RPMI8226 (cell line): ENCODE results near the gene FADS3.
A peak's percentile ranks its signal among the peaks of the same experiment; 100 is the strongest.

ENCODE experiments used
- DNase-seq: peaks from one replicate; pipeline ENCODE4 v3.0.0-alpha.2; 2015

The FADS3 gene

DNA sequence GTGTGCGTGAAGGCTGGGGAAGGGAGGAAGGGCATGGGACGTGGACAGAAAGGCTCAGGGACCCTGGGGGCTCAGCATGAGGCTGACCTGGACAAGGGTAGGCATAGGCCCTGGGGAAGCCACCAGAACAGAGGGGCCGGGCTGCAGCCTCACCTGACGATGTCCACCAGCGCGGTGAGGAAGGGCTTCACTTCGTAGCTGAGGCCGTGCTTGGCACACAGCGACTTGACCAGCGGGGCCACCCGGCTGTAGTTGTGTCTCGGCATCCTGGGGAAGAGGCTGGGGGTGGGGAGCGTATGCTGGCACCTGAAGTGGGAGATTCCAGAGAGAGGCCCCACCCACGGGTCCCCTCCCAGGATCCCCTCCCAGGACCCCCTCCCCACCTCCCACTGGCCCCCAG lies 15.6 kb downstream of the FADS3 start:
- DNase-seq, result no peak

DNA sequence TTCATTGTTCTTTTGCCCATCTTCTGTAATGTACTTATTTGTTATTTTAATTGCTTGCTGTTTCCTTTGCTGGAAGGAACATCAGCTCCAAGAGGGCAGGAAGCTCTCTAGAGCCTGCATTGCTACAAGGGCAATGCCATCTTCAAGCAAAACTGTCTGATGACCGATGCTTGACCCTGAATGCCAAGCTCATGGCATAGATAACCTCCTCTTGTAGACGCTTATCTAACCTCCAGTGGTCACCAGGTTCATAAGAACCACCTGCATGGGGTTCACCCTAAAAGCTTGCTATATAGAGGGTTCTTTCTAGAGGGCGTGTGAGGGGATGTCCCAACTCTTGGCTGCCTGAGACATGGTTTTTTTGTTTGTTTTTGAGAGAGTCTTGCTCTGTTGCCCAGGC lies 16.5 kb downstream of the FADS3 start:
- DNase-seq, result no peak

GRCh38 chr11:61874377-61874809 lies 17.0 kb downstream of the FADS3 start:
- no peak for DNase-seq

DNA sequence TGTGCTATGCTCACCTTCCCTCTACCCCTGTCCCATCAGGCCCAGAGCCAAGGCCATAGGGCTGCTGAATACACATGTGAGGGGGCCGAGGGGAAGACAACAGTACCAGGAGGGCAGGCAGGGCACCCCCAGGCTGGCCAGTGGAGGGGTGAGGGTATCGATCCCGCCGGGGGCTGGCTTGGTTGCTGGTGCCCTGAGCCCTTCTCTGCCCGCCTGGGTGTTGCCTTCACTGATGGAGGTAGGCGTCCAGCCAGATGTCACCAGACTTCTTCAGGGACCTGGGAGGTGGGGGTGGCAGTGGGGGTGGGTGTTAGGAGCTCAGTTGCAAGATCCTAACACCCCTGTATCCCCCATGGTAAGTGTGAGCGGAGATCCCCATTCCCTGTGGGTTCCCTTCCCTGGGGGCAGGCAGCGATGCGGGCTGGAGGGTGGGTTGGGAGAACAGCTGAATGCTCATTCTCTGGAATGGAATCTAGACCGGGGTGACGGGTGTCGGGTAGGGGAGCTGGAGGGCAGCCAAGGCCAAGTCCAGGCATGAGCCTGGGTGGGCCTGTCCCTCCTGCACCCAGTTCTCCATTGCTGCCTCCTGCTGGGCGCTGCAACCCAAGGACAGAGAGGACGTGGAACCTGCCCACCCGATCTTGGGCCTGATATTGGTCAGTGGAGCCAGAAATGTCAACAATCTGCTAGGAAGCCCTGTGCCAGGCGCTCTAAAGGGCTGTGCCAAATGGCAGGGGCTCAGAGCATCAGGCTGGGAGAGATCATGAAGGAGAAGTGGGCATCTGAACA lies 17.6 kb downstream of the FADS3 start:
- no peak for DNase-seq

DNA sequence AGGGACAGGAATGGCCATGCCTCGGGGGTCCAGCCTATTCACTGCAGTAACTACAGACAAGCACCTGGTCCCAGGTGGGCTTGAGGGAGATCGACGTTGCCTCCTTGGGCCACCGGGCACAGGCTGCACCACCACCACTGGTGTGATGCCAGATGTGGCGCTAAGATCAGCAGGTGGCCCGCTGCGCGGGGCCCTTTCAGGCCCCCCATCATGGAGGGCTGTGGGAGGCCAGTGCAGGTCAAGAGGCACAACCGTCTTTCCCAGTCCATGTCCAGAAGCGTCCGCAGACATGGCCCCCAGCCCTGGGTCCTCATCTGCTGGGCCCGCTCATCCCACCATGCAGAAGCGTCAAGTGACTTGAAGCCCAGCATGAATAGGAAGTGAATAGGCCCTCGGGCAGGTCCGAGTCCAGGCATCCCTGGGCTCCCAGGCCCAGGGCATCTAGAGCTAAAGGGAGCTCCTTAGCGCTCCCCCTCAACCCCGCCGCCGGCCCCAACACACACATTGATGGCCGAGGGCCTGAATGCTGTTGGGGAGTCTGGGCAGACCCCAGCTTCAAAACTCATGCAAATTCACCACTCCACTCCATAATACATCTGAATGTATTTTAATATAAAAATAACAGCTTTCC lies 18.3 kb downstream of the FADS3 start:
- no peak for DNase-seq

GRCh38 chr11:61871158-61871597 lies 20.2 kb downstream of the FADS3 start:
- DNase-seq, result peak; percentile 91

DNA sequence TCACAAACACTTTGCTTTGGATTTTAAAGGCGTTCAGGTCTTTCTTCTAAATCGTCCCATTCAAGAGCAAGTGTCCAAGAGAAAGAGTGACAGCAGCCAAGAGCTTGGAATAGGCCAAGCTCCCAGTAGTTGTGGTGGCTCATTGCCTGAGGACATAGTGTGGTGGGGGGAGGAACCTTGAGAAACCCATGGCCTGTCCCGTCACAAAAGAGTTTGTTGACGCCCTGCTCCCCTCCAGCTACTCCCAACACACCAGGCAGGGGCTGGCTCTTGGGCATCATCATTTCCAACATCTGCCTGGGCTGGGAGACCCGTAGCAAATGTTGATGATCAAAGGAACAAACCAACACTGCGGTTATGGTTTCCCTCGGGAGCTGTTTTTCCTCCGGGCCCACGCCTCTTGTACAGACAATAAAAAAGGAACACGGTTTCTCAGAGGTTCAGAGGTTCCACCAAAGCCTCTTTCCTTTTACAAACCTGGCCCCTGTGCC lies 20.8 kb downstream of the FADS3 start:
- DNase-seq, result no peak

DNA sequence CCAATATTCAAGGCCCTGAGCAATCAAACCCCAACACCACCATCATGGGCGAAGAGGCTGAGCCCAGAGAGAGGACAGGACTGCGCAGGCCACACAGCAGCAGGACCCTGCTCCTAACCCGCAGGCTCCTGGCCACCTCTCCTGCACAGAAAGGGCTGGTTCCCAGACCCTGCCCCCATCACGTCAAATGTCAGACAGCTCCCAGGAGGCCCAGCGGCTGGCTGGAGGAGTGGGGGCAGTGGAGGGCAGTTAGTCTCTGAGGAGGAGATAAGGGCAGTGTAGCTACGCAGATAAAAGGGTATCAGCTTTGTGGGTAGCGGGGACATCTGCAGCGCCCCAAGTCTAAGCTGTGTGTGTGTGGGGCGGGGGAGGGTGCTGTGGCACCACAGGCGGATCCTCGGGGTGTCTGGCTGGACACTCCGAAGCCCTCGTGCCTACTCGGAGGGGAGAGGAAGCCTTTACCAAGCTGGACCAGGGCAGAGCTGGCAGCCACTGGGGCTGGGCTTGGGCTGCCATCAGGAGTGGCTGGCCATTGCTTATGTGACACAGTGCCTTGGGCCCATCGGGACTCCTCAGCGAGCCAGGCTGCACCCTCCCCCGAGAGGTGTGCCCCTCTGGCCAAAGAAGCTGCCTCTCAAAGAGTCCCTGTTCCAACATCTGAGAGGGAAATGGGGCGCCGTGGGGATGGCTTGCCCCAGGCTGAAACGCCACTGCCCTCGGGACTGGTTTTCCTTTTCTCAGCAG lies 21.5 kb downstream of the FADS3 start:
- DNase-seq, result no peak

GRCh38 chr11:61869429-61869707 lies 22.0 kb downstream of the FADS3 start:
- DNase-seq, result no peak

- no peak for DNase-seq
Measured at GRCh38 chr11:61868571-61869428, 22.5 kb downstream of the FADS3 start.

- DNase-seq, result no peak
Measured at GRCh38 chr11:61866958-61867343, 24.4 kb downstream of the FADS3 start.

- DNase-seq, result no peak
Measured at GRCh38 chr11:61866231-61866957, 25.0 kb downstream of the FADS3 start.

GRCh38 chr11:61864814-61865775 lies 26.2 kb downstream of the FADS3 start:
- DNase-seq, result no peak

DNA sequence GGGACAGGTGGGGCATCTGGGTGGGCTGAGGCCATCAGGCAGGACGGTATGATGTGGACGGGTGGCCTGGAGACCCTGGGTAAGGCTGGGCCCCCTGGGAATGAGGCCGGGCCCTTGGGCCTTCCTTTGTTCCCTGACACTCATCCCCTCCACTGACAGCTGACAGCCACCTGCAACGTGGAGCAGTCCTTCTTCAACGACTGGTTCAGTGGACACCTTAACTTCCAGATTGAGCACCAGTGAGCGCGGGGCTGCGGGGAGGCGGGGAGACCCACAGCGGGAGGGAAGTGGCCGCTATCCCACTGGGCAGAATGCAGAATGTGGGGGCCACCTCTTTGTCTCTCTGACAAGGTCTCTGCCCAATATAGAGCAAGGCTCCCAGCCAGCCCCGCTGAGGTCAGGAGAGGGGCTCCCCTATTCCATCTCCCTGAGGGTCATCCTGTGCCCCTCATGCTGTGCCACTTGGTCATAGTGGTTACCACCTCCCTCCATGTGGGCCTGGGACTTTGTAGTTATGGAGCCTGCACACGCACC lies 27.7 kb downstream of the FADS3 start:
- DNase-seq, result no peak

DNA sequence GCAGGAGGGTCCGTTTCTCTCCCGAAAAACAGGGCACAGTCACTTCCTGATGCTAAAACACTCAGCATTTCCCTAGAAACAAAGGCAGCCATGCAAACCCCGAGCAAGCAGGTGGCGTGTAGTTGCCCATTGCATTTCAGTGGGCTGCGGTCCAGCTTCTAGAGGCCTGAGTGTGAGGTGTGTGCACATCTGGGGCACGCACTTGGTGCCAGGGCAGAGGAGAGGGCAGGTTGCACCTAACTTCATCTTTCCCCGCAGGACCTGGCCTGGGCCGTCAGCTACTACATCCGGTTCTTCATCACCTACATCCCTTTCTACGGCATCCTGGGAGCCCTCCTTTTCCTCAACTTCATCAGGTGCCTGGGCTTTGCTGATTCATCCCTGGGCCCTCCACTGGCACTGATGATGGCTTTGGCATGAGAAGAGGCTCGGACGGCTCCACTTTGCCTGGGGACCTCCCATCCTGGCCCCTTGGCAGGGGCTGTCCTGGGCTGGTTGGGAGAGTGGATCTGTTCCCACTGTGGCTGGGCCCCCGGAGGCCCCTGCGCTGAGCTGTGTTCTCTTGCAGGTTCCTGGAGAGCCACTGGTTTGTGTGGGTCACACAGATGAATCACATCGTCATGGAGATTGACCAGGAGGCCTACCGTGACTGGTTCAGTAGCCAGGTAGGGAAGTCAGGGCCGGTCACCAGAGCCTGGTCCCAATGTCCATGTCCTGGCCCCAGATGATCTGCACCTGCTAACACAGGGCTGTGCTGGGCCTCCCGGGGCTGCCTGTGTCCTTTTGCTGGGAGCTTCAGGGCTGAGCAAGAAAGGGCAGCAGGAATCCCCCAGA lies 28.4 kb downstream of the FADS3 start:
- DNase-seq, result no peak

DNA sequence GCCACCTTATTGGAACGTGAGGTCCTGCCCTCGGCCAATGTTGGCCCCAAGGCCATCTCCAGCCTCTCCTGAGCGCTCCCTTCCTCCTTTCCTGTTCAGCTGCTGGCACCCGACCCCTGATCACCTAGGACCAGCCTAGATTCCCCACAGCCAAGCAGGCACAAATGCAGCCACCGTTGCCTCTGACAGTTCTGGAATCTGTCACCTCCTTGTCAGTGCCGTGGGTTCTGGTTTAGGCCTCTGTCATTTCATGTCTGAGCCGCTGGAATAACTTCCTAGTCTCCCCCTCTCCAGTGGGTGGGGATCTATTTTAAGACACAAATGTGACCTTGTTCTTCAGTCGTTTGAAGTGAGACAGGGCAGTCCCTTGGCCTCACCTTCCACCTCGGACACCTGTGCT lies 29.7 kb downstream of the FADS3 start:
- DNase-seq, result no peak

DNA sequence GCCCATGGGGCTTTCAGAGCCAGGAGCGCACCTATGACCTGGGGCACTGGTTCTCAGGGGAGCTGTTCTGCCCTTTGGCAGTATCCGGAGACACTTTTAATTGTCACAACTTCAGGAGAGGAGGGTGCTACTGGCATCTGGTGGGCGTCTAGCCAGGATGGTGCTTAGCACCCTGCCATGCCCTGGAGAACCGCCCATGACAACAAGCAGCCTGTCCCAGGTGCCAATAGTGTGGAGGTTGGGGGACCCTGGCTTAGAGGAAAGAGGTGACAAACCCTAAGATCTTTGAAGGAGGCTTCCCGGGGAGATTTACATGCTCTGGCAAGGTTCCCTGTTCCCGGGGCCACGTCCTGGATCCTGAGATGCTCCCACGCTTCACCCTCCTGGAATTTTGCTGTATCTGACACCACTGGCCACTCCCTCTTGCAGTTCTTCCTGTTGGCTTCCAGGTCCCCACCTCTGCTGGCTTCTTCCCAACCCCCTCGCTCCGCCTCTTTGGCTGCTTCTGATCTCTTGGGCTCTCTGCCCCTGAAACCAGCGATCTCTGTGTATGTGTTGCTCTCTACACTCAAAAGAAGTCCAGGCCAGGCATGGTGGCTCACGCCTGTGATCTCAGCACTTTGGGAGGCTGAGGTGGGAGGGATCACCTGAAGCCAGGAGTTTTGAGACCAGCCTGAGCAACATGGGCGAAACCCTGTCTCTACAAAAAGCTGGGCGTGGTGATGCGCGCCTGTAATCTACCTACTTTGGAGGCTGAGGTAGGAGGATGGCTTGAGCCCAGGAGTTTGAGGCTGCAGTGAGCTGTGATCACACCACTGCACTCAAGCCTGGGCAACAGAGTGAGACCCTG lies 31.1 kb downstream of the FADS3 start:
- DNase-seq, result no peak

GRCh38 chr11:61855939-61856680 lies 35.2 kb downstream of the FADS3 start:
- no peak for DNase-seq
